GM19099 (cell line): ENCODE results near the gene ZNF783.
A peak's percentile ranks its signal among the peaks of the same experiment; 100 is the strongest.

Experiments used
- POLR2A ChIP-seq: IDR thresholded peaks from 3 replicates; pipeline ENCODE4 v1.6.1; 2011; ENCODE audit warnings: low read depth; ENCODE audit not compliant: insufficient read length; ENCODE audit errors: extremely low read depth

Gene ZNF783

DNA sequence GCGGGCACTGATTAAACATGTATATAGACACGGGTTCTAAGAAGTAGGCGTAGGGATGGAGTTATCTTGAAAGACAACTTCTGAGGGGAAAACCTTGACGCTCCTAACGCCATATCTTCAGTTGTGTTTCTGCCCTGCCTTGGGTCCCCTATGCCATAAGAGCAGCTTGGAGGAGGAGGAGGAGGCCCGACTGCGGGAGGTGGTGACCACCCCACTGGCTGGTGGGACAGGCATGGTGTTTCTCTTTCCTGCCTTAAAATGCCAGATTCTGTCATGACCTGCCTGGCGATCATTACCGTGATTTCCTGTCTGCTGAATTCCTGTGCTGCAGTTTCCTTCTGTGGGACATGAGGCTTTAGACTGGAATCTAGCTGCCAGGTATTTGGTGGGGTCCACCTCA lies 15.9 kb downstream of the ZNF783 start:
- no peak for TF ChIP-seq POLR2A

DNA sequence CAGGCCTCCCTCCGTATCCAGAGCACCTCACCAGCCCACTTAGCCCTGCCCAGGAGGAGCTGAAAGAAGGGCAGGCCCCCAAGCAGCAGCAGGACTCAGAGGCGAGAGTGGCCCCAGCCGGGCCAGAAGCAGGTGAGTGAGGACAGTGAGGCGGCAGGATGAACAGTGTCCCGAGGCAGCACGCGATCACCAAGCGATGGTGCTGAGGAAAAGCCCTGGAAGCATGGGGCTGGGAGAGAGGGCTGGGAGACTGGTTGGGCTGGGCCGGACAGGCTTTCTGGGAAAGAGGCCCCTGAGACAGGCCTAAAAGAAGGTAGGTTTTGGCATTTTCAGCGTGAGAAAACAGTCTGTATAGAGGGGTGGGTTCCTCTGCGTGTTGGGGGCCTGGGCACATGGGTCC lies 16.4 kb downstream of the ZNF783 start:
- TF ChIP-seq POLR2A = no peak

DNA sequence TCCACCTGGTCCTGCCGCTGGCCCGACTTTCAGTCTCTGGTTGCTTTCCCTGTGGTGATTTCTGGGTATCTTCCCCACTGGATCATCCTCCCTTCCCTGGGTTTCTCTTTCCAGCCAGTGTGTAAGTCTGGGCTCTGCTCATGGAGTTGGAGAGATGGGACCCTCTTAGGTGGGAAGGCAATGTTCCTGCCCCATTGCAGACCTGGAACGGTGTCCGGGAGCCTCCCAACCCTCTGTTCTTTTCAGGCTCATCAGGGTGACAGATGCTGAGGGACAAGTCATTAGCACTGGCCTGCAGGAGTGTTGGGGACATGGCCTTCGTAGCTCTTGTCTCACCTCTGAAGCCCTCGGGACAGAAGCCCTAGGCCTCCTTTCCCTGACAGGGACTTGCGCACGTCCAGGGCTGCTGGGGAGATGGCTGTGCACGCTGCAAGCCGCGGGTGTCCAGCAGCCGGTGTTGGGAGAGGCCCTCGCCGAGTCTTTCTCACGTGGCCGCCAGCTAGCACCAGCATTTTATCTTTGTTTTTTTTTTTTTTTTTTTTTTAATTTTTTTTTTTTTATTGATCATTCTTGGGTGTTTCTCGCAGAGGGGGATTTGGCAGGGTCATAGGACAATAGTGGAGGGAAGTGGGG lies 17.2 kb downstream of the ZNF783 start:
- TF ChIP-seq POLR2A = no peak

DNA sequence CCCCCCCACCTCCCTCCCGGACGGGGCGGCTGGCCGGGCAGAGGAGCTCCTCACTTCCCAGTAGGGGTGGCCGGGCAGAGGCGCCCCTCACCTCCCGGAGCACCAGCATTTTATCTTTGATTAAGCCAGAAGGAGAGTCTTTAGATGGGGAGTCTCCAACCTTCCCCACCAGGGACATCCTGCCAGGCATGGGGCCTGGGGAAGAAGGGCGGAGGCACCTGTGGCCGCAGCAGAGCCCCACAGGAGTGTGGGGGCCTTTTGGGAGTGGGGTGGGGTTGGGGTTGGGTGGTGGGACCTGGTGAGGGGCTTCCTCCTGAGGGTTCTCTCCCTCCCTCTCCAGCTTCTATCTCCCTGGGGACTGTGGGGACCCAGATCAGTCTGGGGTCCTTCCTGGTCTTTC lies 18.2 kb downstream of the ZNF783 start:
- no peak for TF ChIP-seq POLR2A

DNA sequence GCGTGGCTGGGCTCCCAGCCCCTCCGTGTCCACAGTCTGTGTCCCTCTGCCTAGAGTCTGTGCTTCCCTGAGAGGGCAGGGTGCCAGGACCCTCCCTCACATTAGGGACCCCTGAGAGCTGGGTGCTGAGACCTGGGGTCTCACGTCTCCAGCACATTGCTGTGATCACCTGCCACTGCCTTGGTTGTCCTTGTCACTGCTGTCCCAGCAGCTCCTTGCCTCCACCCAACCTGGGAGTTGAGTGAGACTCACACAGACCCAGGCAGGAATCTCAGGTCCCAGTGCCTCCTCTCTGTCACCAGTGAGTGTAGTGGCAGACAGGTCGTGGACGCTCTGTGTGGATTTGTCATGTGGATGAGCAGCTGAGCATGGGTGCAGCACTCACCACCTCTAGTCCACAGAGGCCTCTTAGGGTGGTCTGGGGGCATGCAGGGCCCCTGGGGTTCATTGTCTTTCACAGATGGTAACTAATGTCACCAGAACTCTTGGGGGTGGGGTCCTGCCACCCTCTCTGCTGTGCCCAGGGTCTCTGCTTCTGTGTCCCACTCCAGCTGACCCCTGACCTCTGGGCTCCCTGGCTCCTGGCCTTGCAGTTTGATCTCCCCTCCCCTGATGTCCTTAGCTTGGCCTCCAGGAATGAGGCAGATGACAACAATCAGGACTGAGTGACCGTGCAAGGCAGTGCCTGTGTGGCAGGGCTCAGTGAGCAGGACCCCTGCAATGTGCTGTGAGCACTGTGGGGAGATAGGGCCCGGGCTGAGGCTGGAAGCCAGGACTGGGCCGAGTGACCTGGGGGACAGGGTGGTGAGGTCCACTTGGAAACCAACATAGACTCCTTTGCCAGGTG lies 18.9 kb downstream of the ZNF783 start:
- no peak for TF ChIP-seq POLR2A

DNA sequence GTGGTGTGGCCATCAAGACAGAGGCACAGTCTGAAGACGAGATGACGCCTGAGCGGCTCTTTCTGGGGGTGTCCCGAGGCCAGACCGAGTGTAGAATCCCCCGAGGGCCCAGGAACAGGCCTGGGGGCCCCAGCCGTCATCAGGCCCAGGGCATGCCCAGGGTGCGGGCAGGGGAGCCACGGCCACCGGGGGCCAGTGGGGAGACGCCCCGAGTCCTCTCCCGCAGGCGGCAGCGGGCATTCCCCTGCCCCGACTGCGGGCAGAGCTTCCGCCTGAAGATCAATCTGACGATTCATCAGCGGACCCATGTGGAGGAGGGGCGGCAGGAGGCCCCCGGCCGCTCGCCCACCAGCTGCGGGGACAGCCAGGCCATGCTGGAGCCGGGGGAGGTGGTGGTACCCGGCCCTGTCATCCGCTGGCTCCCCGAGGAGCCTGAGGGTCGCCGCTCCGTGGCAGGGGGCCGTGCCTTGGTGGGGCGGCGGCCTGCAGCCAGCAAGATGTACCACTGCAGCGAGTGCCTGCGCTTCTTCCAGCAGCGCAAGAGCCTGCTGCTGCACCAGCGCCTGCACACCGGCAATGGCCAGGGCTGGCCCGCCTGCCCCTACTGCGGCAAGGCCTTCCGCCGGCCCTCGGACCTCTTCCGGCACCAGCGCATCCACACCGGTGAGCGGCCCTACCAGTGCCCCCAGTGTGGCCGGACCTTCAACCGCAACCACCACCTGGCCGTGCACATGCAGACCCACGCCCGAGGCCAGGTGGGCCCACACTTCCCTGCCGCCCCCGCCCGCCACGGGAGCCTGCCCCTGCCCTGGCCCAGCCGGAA lies 19.7 kb downstream of the ZNF783 start:
- TF ChIP-seq POLR2A = no peak

DNA sequence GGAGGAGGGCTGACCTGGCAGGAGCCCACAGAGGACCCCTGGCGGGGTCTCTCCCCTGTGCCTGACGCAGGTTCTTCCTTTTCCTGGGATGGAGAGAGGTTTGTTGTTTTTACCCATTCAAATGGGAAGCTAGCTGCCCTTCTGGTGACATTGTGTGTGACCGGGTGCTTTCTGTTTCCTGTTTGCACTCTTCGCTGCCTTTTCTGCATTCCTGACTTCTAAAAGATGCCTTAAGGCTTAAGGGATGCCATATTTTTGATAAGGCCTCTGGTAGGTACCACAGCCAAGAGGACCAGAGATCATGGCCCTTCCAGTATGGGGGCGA lies 20.3 kb downstream of the ZNF783 start:
- TF ChIP-seq POLR2A = no peak

DNA sequence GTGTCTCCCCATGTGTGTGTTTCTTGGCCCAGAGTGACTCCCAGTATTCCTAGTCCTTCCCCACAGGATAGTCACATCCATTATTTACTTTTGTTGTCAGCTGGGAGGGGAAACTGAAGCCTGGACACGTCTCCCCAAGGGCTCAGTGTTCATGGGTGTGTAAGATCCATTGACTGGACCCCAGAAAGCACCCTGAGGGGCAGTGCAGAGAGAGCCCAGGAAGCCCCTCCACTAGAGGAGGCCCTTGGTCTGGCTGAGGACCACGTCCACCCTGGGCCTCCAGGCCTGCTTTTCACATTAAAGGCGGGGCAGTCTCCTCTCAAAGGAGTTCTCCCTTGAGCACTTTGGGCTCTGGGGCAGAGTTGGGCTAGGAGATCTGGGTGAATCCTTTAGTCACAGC lies 21.3 kb downstream of the ZNF783 start:
- no peak for TF ChIP-seq POLR2A

DNA sequence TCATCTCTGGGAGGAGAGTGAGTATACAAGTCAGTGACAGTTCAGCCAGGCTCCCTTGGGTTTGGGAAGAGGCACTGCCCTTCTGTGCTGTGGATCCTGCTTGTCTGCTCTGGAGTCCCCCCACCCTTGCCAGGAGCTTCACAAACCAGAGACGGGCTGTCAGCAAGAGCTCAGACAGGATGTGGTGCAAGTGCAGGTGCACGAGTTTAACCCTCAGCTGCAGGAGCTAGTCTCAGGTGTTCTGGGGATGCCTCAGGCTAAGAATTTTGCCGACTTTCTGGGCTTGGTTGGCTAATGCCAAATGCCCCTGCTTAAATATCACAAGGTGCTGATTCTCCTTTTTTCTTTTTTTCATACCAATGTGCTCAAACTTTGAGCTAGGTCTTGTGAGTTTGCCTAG lies 22.3 kb downstream of the ZNF783 start:
- no peak for TF ChIP-seq POLR2A

DNA sequence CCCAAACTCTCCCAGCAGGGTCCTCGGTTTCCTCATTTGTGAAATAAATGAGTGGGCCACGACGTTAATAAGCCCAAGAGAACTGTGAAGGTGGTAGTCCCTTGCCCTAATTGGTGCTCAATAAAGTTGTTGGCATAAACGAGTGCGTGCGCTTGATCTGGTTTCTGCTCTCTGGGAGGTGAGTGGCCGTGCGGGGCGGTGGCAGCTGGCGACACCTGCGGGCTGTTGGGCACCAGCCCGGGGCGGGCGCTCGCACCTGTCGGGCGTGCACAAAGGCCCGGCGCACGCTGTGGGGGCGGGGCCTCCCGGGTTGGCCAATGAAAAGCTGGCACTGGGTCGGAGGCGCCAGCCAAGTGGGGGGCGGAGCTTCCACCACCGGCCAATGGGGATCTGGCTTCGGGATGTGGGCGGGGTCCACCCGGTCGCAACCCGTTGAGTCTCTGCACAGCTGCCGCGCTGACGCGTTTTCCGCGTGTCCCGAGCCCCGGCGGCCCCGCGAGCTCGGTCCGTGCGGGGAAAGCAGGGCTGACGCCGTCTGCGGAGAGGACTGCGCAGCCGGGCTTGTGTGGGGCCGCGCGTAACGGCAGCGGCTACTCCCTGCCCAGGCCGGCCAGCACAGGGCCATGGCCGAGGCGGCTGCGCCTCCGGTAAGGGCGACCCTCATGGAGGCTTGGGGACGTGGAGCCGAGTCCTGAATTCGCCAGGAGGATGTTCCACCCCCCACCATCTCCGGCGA lies 23.0 kb downstream of the ZNF783 start:
- TF ChIP-seq POLR2A = peak; percentile 29

DNA sequence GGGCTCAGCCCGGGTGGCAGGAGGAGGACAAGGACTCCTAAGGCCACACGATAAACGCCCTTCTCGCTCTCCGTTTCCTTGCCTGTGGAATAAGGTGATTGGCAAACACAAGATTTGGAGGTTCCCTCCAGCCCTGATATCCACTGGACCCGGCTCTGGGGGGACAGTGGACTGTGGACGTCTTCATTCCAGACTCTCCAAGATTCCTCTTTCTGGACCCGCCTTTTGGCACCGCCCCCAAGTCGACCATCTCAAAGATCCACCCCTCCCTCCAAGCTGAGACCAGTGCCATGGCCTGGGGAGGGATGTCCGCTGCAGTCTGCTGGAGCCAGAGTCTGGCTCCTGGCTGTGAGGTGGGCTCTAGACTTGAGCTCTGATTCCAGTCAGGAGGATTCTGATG lies 23.6 kb downstream of the ZNF783 start:
- no peak for TF ChIP-seq POLR2A

DNA sequence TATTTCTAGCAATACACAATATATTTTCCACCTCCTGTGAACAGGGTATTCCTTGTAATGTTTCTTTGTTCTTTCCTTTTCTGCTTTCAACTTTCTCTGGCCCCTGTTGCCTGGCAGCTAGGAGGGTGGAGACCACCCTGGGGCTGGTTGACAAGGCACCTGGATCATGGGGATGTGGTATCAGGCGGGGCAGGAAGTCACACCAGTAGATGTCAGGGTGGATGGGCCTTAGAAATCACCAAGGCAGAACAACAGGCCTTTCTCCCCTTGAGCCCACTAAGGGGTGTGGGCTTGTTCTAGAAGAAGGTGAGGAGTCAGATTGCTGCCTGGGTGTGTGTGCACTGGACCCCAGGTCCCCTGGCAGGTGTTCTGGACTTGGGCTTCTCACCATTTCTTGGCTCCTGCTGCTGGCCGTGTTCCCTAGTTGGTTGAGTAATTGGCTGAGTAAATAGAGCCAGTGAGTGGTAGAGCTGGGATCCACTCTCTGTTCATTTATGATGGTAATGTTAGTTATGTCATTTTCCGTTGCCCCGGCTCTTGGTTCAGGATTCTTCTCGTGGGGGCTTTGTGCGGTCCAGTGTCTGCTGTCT lies 24.9 kb downstream of the ZNF783 start:
- no peak for TF ChIP-seq POLR2A

DNA sequence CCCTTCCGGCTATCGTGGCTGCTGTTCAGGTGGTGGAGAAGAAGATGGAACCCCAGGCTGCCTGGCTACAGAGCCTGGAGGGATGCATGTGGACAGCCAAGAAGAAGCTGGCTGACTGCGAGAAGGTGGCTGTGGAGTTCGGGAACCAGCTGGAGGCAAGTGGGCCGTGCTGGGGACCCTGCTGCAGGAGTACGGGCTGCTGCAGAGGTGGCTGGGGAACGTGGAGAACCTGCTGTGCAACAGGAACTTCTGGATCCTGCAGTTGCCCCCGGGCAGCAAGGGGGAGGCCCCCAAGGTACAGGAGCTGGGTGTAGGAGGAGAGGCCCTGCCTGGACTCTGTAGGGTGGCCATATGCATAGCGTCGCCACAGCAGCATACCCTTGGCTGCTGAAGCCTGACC lies 25.6 kb downstream of the ZNF783 start:
- TF ChIP-seq POLR2A = no peak

DNA sequence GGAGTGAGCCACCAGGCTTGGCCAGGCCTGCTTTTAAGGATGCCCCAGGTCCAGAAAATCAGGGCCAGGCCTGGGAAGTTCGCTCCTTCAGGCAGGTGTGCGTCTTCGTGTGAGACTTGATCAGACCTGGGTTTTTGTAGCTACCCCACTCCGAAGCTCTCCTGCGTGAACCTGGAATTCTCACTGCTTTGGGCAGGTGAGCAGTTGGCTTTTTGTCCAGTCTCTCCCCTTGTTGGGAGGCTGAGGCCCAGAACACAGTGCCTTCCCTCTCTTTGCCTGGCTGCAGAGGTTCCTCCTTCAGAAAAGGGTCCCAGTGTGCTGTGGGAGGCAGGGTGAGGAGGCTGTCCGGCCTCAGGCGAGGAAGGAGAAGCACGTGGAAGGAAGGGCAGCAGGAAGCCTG lies 27.3 kb downstream of the ZNF783 start:
- no peak for TF ChIP-seq POLR2A

DNA sequence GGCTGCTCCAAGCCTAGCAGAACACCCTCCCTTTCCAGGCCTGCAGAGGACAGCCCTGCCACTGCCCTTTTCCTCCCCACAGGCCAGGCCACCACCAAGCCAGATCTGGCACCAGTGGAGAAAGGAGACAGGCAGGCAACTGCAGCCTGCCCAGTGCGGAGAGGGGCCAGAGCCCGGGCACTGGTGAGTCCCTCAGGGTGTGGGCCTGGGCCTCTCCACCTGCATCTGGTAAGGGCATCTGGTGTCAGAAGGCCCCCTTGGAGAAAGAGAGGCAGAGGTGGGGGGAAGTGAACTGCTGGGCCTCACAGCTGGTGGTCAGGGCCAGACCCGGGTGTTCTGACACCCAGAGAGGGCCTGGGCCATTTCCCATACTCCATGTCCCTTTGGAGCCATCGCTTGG lies 27.9 kb downstream of the ZNF783 start:
- TF ChIP-seq POLR2A = no peak
